ENCODE results near the gene DDAH1.

DNA sequence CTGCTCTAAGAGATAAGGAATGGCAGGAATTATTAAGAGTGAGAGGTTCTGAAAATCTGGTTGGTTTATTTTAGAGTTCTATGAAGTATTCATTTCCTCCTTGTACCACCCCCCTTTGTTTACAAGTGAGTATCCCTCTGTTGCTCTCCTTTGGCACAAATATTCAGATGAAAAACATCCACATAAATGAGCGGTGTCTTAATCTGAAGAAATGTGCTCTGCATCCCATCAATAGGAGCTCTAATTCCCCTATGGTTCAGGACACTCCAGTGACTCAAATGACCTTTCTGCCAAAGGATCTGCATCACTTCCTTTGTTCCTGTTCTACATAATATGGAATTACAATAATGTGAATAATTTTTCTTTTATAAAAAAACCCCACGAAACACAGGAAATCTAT, 16.6 kb downstream of the DDAH1 start:
- TF ChIP-seq POLR2A (IDR thresholded peaks at IDR 0.05) (no peak), CTCF (IDR thresholded peaks at IDR 0.05) (no peak), EP300 (IDR thresholded peaks at IDR 0.05) (no peak), POLR2AphosphoS5 (IDR thresholded peaks at IDR 0.05) (no peak)

All from sigmoid colon (tissue), 4 donors.